ENCODE results near the gene BDKRB2. TPM values are rescaled to one million over a fixed set of nuclear protein-coding genes. Genes with fewer than 3 reads are reported as not detected.

The BDKRB2 gene
- total RNA-seq, 6 donors from 2014 or later: 0.78 to 4.0 (median 1.8) TPM; not detected in 1

- H3K36me3 ChIP-seq: no peaks in the 10 kb centered on the region
- H3K4me3 ChIP-seq: no peak overlapping the region
- WGBS, 2 donors: 82 to 92% methylated on average over 6 of the region's 6 CpGs
- H3K9me3 ChIP-seq: no peaks in the 10 kb centered on the region
- no peak for TF ChIP-seq POLR2AphosphoS5 (IDR thresholded peaks at IDR 0.05)
- no peak for TF ChIP-seq CTCF (IDR thresholded peaks at IDR 0.05)
- TF ChIP-seq POLR2A (IDR thresholded peaks at IDR 0.05): no peak
- no peak for TF ChIP-seq EP300 (IDR thresholded peaks at IDR 0.05)
- ATAC-seq (ENCODE audit: low FRiP score in 2 of 2) (no peak), DNase-seq (no peak)
- H3K27me3 ChIP-seq: no peaks in the 10 kb centered on the region
- no peaks in the 10 kb centered on the region for H3K4me1 ChIP-seq
- H3K27ac ChIP-seq: no peak overlapping the region
Observed at GRCh38 chr14:96247031-96247430, 42.4 kb downstream of the BDKRB2 start.

- peak in 1 of 2 donors; percentile 60 for TF ChIP-seq POLR2AphosphoS5 (IDR thresholded peaks at IDR 0.05)
- TF ChIP-seq EP300 (IDR thresholded peaks at IDR 0.05): no peak
- 19 to 46% methylated on average over 5 of the region's 5 CpGs for whole genome bisulfite sequencing, 2 donors
- no peaks in the 10 kb centered on the region for H3K9me3 ChIP-seq
- no peaks in the 10 kb centered on the region for H3K27me3 ChIP-seq
- H3K27ac ChIP-seq: no peak overlapping the region
- DNase-seq (no peak), ATAC-seq (ENCODE audit: low FRiP score in 2 of 2) (peak in 1 of 2 donors; percentile 80)
- no peak overlapping the region for H3K4me3 ChIP-seq
- no peaks in the 10 kb centered on the region for H3K36me3 ChIP-seq
- no peaks in the 10 kb centered on the region for H3K4me1 ChIP-seq
Observed at GRCh38 chr14:96249029-96249428, 44.4 kb downstream of the BDKRB2 start.

GRCh38 chr14:96250485-96250884 lies 45.8 kb downstream of the BDKRB2 start:
- no peak for TF ChIP-seq POLR2AphosphoS5 (IDR thresholded peaks at IDR 0.05)
- no peak for TF ChIP-seq POLR2A (IDR thresholded peaks at IDR 0.05)
- TF ChIP-seq EP300 (IDR thresholded peaks at IDR 0.05): no peak
- TF ChIP-seq CTCF (IDR thresholded peaks at IDR 0.05): no peak
- no peaks in the 10 kb centered on the region for H3K27me3 ChIP-seq
- no peak overlapping the region for H3K27ac ChIP-seq
- no peak overlapping the region for H3K4me3 ChIP-seq
- no peaks in the 10 kb centered on the region for H3K36me3 ChIP-seq
- no peaks in the 10 kb centered on the region for H3K4me1 ChIP-seq
- H3K9me3 ChIP-seq: no peaks in the 10 kb centered on the region
- DNase-seq (no peak), ATAC-seq (ENCODE audit: low FRiP score in 2 of 2) (no peak)
- WGBS, 2 donors: 83 to 85% methylated on average over 3 of the region's 3 CpGs

- no peak for ATAC-seq (ENCODE audit: low FRiP score in 2 of 2)
- no peak for DNase-seq
- no peak overlapping the region for H3K27ac ChIP-seq
Observed at GRCh38 chr14:96251656-96252155, 47.1 kb downstream of the BDKRB2 start.

GRCh38 chr14:96252323-96252998 lies 47.8 kb downstream of the BDKRB2 start:
- DNase-seq (peak in 1 of 2 donors; percentile 38), ATAC-seq (ENCODE audit: low FRiP score in 2 of 2) (no peak)
- no peak overlapping the region for H3K4me3 ChIP-seq
- no peaks in the 10 kb centered on the region for H3K9me3 ChIP-seq
- H3K36me3 ChIP-seq: no peaks in the 10 kb centered on the region
- no peaks in the 10 kb centered on the region for H3K4me1 ChIP-seq
- WGBS, 2 donors: 91 to 96% methylated on average over 11 to 19 of the region's 19 CpGs
- TF ChIP-seq POLR2A (IDR thresholded peaks at IDR 0.05): no peak
- TF ChIP-seq POLR2AphosphoS5 (IDR thresholded peaks at IDR 0.05): no peak
- TF ChIP-seq EP300 (IDR thresholded peaks at IDR 0.05): no peak
- H3K27me3 ChIP-seq: no peaks in the 10 kb centered on the region
- no peak overlapping the region for H3K27ac ChIP-seq

More at GRCh38 chr14:96251656-96252155, 47.1 kb downstream of the BDKRB2 start:
- WGBS, 2 donors: 71 to 75% methylated on average over 4 of the region's 4 CpGs
- Histone ChIP-seq H3K4me1 (no peaks in the 10 kb centered on the region), H3K36me3 (no peaks in the 10 kb centered on the region), H3K9me3 (no peaks in the 10 kb centered on the region), H3K4me3 (no peak overlapping the region), H3K27me3 (no peaks in the 10 kb centered on the region)
- no peak for TF ChIP-seq POLR2A (IDR thresholded peaks at IDR 0.05)
- no peak for TF ChIP-seq EP300 (IDR thresholded peaks at IDR 0.05)
- no peak for TF ChIP-seq POLR2AphosphoS5 (IDR thresholded peaks at IDR 0.05)
- no peak for TF ChIP-seq CTCF (IDR thresholded peaks at IDR 0.05)
